NCI-H1930 (cell line): ENCODE results near the gene GPR25.

Experiments
- DNase-seq, 2 experiments: peaks; one replicate each; lab custom pipeline; 2025; lab: John Stamatoyannopoulos, UW

The GPR25 gene

GRCh38 chr1:200872446-200873115, at the start of gene GPR25:
GPR25 (plus strand) TSS chr1:200872981; CDS start chr1:200873038, 57 bp downstream.
- DNase-seq, result no peak

- DNase-seq, result no peak
Measured at GRCh38 chr1:200831091-200831490, 41.7 kb upstream of the GPR25 start.

GRCh38 chr1:200834383-200834782, 38.4 kb upstream of the GPR25 start:
- DNase-seq, result no peak

GRCh38 chr1:200836213-200836612, 36.6 kb upstream of the GPR25 start:
- DNase-seq, result no peak

GRCh38 chr1:200837931-200838571, 34.7 kb upstream of the GPR25 start:
- DNase-seq, result no peak

GRCh38 chr1:200838676-200839445, 33.9 kb upstream of the GPR25 start:
- no peak for DNase-seq

GRCh38 chr1:200845360-200845759, 27.4 kb upstream of the GPR25 start:
- DNase-seq, result no peak

GRCh38 chr1:200846398-200846797, 26.4 kb upstream of the GPR25 start:
- DNase-seq, result no peak

- DNase-seq, result no peak
Measured at GRCh38 chr1:200849430-200849829, 23.4 kb upstream of the GPR25 start.

GRCh38 chr1:200850554-200850953, 22.2 kb upstream of the GPR25 start:
- DNase-seq, result no peak

GRCh38 chr1:200856716-200857357, 15.9 kb upstream of the GPR25 start:
- no peak for DNase-seq

GRCh38 chr1:200857804-200858203, 15.0 kb upstream of the GPR25 start:
- no peak for DNase-seq

GRCh38 chr1:200861937-200862647, 10.7 kb upstream of the GPR25 start:
- DNase-seq, result no peak

GRCh38 chr1:200862713-200863415, 9.9 kb upstream of the GPR25 start:
- no peak for DNase-seq

GRCh38 chr1:200866116-200866515, 6.7 kb upstream of the GPR25 start:
- DNase-seq, result no peak

- DNase-seq, result no peak
Measured at GRCh38 chr1:200866521-200866920, 6.3 kb upstream of the GPR25 start.

GRCh38 chr1:200867018-200867811, 5.6 kb upstream of the GPR25 start:
- DNase-seq, result no peak

- no peak for DNase-seq
Measured at GRCh38 chr1:200869376-200869752, 3.4 kb upstream of the GPR25 start.

GRCh38 chr1:200869753-200870391, 2.9 kb upstream of the GPR25 start:
- DNase-seq, result no peak

GRCh38 chr1:200873116-200873670, 412 bp downstream of the GPR25 start:
- no peak for DNase-seq
